Measurements from ENCODE around the gene ELL3. TPM values are rescaled to one million over a fixed set of nuclear protein-coding genes. Genes with fewer than 3 reads are reported as not detected.

ELL3 gene
- polyA plus RNA-seq, 1 donor from 2014 or later: 2.2 TPM

DNA sequence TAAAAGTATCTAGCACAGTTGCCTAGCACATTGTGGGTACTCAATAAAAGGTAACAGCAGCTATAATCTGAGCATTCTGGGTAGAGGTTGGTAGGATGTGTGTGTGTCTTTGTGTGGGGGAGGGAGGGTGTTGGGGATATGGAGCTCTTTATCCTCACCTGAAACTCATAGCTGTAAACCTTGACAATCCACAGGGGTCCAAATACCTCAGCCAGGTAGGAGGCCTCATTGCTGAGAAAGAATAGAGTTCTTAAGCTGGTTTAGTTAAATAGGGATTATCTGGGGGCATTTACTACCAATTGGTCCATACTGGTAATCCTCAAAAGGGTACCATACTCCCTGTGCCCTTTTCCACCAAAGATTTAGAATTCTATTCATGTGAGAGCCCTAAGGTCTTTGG is 19.2 kb upstream of the ELL3 start:
- no peak overlapping the region for H3K4me3 ChIP-seq (ENCODE audit: low read length)
- H2AFZ ChIP-seq (ENCODE audit: low read depth, low read length): no peak overlapping the region
- no peaks in the 10 kb centered on the region for H4K20me1 ChIP-seq (ENCODE audit: insufficient read depth)
- no peaks in the 10 kb centered on the region for H3K9me3 ChIP-seq (ENCODE audit: low read length)
- H3K27me3 ChIP-seq (ENCODE audit: insufficient read depth, low read depth, low read length): no peaks in the 10 kb centered on the region
- no peak overlapping the region for H3K27ac ChIP-seq (ENCODE audit: low read length)
- H3K4me2 ChIP-seq (ENCODE audit: low read length): no peak overlapping the region
- no peak for TF ChIP-seq MXI1 (conservative IDR thresholded peaks at IDR 0.05; ENCODE audit: poor library complexity, severe bottlenecking)
- TF ChIP-seq TAF1 (IDR thresholded peaks at IDR 0.05; ENCODE audit: low read depth): no peak
- no peak for TF ChIP-seq POLR2AphosphoS5 (IDR thresholded peaks at IDR 0.05)
- TF ChIP-seq EP300 (conservative IDR thresholded peaks at IDR 0.05; ENCODE audit: poor library complexity, severe bottlenecking): no peak
- TF ChIP-seq, protein P1, sequence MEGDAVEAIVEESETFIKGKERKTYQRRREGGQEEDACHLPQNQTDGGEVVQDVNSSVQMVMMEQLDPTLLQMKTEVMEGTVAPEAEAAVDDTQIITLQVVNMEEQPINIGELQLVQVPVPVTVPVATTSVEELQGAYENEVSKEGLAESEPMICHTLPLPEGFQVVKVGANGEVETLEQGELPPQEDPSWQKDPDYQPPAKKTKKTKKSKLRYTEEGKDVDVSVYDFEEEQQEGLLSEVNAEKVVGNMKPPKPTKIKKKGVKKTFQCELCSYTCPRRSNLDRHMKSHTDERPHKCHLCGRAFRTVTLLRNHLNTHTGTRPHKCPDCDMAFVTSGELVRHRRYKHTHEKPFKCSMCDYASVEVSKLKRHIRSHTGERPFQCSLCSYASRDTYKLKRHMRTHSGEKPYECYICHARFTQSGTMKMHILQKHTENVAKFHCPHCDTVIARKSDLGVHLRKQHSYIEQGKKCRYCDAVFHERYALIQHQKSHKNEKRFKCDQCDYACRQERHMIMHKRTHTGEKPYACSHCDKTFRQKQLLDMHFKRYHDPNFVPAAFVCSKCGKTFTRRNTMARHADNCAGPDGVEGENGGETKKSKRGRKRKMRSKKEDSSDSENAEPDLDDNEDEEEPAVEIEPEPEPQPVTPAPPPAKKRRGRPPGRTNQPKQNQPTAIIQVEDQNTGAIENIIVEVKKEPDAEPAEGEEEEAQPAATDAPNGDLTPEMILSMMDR (IDR thresholded peaks at IDR 0.05; ENCODE audit: poor library complexity, severe bottlenecking): no peak
- no peak for TF ChIP-seq EZH2 (IDR thresholded peaks at IDR 0.05; ENCODE audit: borderline replicate concordance, insufficient read depth, low read length, poor library complexity, severe bottlenecking)
- no peak for TF ChIP-seq SMC3 (conservative IDR thresholded peaks at IDR 0.05; ENCODE audit: poor library complexity)
- no peak for TF ChIP-seq RAD21 (conservative IDR thresholded peaks at IDR 0.05)
- TF ChIP-seq, protein P2, sequence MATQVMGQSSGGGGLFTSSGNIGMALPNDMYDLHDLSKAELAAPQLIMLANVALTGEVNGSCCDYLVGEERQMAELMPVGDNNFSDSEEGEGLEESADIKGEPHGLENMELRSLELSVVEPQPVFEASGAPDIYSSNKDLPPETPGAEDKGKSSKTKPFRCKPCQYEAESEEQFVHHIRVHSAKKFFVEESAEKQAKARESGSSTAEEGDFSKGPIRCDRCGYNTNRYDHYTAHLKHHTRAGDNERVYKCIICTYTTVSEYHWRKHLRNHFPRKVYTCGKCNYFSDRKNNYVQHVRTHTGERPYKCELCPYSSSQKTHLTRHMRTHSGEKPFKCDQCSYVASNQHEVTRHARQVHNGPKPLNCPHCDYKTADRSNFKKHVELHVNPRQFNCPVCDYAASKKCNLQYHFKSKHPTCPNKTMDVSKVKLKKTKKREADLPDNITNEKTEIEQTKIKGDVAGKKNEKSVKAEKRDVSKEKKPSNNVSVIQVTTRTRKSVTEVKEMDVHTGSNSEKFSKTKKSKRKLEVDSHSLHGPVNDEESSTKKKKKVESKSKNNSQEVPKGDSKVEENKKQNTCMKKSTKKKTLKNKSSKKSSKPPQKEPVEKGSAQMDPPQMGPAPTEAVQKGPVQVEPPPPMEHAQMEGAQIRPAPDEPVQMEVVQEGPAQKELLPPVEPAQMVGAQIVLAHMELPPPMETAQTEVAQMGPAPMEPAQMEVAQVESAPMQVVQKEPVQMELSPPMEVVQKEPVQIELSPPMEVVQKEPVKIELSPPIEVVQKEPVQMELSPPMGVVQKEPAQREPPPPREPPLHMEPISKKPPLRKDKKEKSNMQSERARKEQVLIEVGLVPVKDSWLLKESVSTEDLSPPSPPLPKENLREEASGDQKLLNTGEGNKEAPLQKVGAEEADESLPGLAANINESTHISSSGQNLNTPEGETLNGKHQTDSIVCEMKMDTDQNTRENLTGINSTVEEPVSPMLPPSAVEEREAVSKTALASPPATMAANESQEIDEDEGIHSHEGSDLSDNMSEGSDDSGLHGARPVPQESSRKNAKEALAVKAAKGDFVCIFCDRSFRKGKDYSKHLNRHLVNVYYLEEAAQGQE (IDR thresholded peaks at IDR 0.05; ENCODE audit: borderline replicate concordance): no peak
- H3K9ac ChIP-seq (ENCODE audit: low read length): no peak overlapping the region
- H3F3A ChIP-seq (ENCODE audit: insufficient read depth, low read length, poor library complexity, severe bottlenecking): no peaks in the 10 kb centered on the region
- H3K79me2 ChIP-seq (replicated peaks; ENCODE audit: insufficient read depth, low read length): peaks cover 13% of the 10 kb centered on the region
- H3K9me2 ChIP-seq (ENCODE audit: insufficient read depth, low read length): no peaks in the 10 kb centered on the region
- H3K36me3 ChIP-seq (ENCODE audit: insufficient read depth, low read length): peaks cover 10% of the 10 kb centered on the region

DNA sequence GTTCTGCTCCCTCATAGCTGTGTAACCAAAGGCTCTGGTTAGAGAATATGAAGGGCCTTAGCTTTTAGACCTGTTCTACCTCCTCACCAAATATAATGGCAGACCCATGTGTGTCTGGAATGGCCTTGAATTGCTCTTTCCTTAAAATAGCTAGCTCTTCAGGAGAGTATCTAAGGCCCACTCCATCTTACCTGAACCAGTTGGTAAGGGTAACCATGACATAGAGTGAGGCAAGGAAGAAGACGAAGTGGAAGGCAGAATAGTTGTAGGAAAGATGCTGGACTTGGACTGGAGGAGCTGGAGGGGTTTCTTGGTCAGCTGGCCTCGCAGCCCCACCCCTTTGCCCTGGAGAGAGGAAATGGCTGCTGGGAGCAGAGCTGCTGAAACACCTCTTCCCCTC is 18.4 kb upstream of the ELL3 start:
- H3K36me3 ChIP-seq (ENCODE audit: insufficient read depth, low read length): peaks cover 10% of the 10 kb centered on the region
- no peak overlapping the region for H3K4me2 ChIP-seq (ENCODE audit: low read length)
- no peak overlapping the region for H3K9ac ChIP-seq (ENCODE audit: low read length)
- no peaks in the 10 kb centered on the region for H3K27me3 ChIP-seq (ENCODE audit: insufficient read depth, low read depth, low read length)
- H3K9me3 ChIP-seq (ENCODE audit: low read length): no peaks in the 10 kb centered on the region
- H3K27ac ChIP-seq (ENCODE audit: low read length): no peak overlapping the region
- H4K20me1 ChIP-seq (ENCODE audit: insufficient read depth): no peaks in the 10 kb centered on the region
- H3K4me3 ChIP-seq (ENCODE audit: low read length): no peak overlapping the region
- no peaks in the 10 kb centered on the region for H3F3A ChIP-seq (ENCODE audit: insufficient read depth, low read length, poor library complexity, severe bottlenecking)
- peaks cover 13% of the 10 kb centered on the region for H3K79me2 ChIP-seq (replicated peaks; ENCODE audit: insufficient read depth, low read length)
- TF ChIP-seq RAD21 (conservative IDR thresholded peaks at IDR 0.05) (no peak), EP300 (conservative IDR thresholded peaks at IDR 0.05; ENCODE audit: poor library complexity, severe bottlenecking) (no peak), EZH2 (IDR thresholded peaks at IDR 0.05; ENCODE audit: borderline replicate concordance, insufficient read depth, low read length, poor library complexity, severe bottlenecking) (no peak), MXI1 (conservative IDR thresholded peaks at IDR 0.05; ENCODE audit: poor library complexity, severe bottlenecking) (no peak), TAF1 (IDR thresholded peaks at IDR 0.05; ENCODE audit: low read depth) (no peak), POLR2AphosphoS5 (IDR thresholded peaks at IDR 0.05) (no peak), SMC3 (conservative IDR thresholded peaks at IDR 0.05; ENCODE audit: poor library complexity) (no peak)
- TF ChIP-seq, protein P1 (IDR thresholded peaks at IDR 0.05; ENCODE audit: poor library complexity, severe bottlenecking): no peak
- TF ChIP-seq, protein P2 (IDR thresholded peaks at IDR 0.05; ENCODE audit: borderline replicate concordance): no peak
- no peaks in the 10 kb centered on the region for H3K9me2 ChIP-seq (ENCODE audit: insufficient read depth, low read length)
- no peak overlapping the region for H2AFZ ChIP-seq (ENCODE audit: low read depth, low read length)
